Mesendoderm (in vitro differentiated cells): ENCODE data around the gene TBC1D16.
A peak's percentile ranks its signal among the peaks of the same experiment; 100 is the strongest.

Experiments used
- DNase-seq: peaks from one replicate; pipeline ENCODE4 v3.0.0; 2013
- H2AK5ac ChIP-seq: 2 replicates; pipeline ENCODE4 v1.6.1; 2013; ENCODE audit warnings: low read length, inconsistent platforms
- H2BK120ac ChIP-seq: 2 replicates; pipeline ENCODE4 v1.6.1; 2013; ENCODE audit warnings: low read depth, mild to moderate bottlenecking, low read length, moderate library complexity, mixed read lengths
- H2BK15ac ChIP-seq: replicated peaks from 2 replicates; pipeline ENCODE4 v1.6.1; 2013; ENCODE audit warnings: low read depth, mild to moderate bottlenecking, moderate library complexity
- H2BK5ac ChIP-seq: 2 replicates; pipeline ENCODE4 v1.6.1; 2013; ENCODE audit warnings: low read length, inconsistent platforms
- H3K18ac ChIP-seq: 2 replicates; pipeline ENCODE4 v1.6.1; 2013; ENCODE audit warnings: mild to moderate bottlenecking, low read length, mixed read lengths
- H3K23ac ChIP-seq: one replicate; pipeline ENCODE4 v1.6.1; 2013; ENCODE audit warnings: low read length
- H3K27ac ChIP-seq: 2 replicates; pipeline ENCODE4 v1.5.1; 2013; ENCODE audit warnings: low read depth, mild to moderate bottlenecking, inconsistent platforms, low read length, moderate library complexity
- H3K27me3 ChIP-seq: 2 replicates; pipeline ENCODE4 v1.6.1; 2013; ENCODE audit warnings: low read length, control low read depth, mild to moderate bottlenecking, inconsistent platforms; ENCODE audit not compliant: insufficient read depth, poor library complexity
- H3K36me3 ChIP-seq: 2 replicates; pipeline ENCODE4 v1.6.1; 2013; ENCODE audit warnings: low read length, inconsistent platforms; ENCODE audit not compliant: control insufficient read depth, insufficient read depth
- H3K4ac ChIP-seq: one replicate; pipeline ENCODE4 v1.6.1; 2013; ENCODE audit warnings: low read depth, mild to moderate bottlenecking, low read length, moderate library complexity
- H3K4me1 ChIP-seq: 2 replicates; pipeline ENCODE4 v1.6.1; 2013; ENCODE audit warnings: low read depth, low read length, inconsistent platforms; ENCODE audit not compliant: control insufficient read depth
- H3K4me2 ChIP-seq: 2 replicates; pipeline ENCODE4 v1.6.1; 2013; ENCODE audit warnings: low read length
- H3K4me3 ChIP-seq: 2 replicates; pipeline ENCODE4 v1.5.1; 2013; ENCODE audit warnings: mild to moderate bottlenecking, low read length
- H3K56ac ChIP-seq: one replicate; pipeline ENCODE4 v1.6.1; 2013; ENCODE audit warnings: low read length
- H3K79me1 ChIP-seq: 2 replicates; pipeline ENCODE4 v1.6.1; 2013; ENCODE audit warnings: low read length, inconsistent platforms
- H3K79me2 ChIP-seq: 2 replicates; pipeline ENCODE4 v1.6.1; 2013; ENCODE audit warnings: mild to moderate bottlenecking, low read length; ENCODE audit not compliant: control insufficient read depth, insufficient read depth
- H3K9ac ChIP-seq: 2 replicates; pipeline ENCODE4 v1.6.1; 2013; ENCODE audit warnings: low read length, inconsistent platforms
- H4K5ac ChIP-seq: one replicate; pipeline ENCODE4 v1.6.1; 2013; ENCODE audit warnings: low read length
- H4K8ac ChIP-seq: one replicate; pipeline ENCODE4 v1.6.1; 2013; ENCODE audit warnings: low read depth, mild to moderate bottlenecking, control low read depth, low read length, moderate library complexity
- WGBS: extraction: QIAGEN DNeasy Blood & Tissue Kit; methylation state at CpG from one replicate; pipeline ENCODE4 v1.1.7; 2013; ENCODE audit warnings: low lambda C conversion rate, missing lambda C conversion rate; ENCODE audit not compliant: insufficient coverage; ENCODE audit errors: extremely low coverage; 5-methylcytosine and 5-hydroxymethylcytosine counted together

Gene TBC1D16

GRCh38 chr17:79933863-79934652 is 101.6 kb downstream of the TBC1D16 start:
- Histone ChIP-seq H2BK120ac (no peak overlapping the region), H4K5ac (no peak overlapping the region), H3K18ac (no peak overlapping the region), H3K9ac (no peak overlapping the region), H3K4me1 (peaks cover 3% of the 10 kb centered on the region), H2BK5ac (no peak overlapping the region), H3K4ac (no peak overlapping the region), H3K56ac (no peak overlapping the region), H3K4me3 (no peak overlapping the region), H4K8ac (no peak overlapping the region), H3K36me3 (no peaks in the 10 kb centered on the region), H3K79me2 (no peaks in the 10 kb centered on the region), H3K79me1 (no peaks in the 10 kb centered on the region), H3K23ac (no peak overlapping the region), H3K4me2 (no peak overlapping the region), H2BK15ac (no peak overlapping the region), H3K27me3 (no peaks in the 10 kb centered on the region), H2AK5ac (no peak overlapping the region), H3K27ac (no peak overlapping the region)
- DNase-seq: no peak
- no CpG with 5 or more reads among the region's 22 CpGs for WGBS

GRCh38 chr17:79932451-79933306 is 103.0 kb downstream of the TBC1D16 start:
- Histone ChIP-seq H3K4me3 (no peak overlapping the region), H3K79me1 (no peaks in the 10 kb centered on the region), H4K5ac (no peak overlapping the region), H3K79me2 (no peaks in the 10 kb centered on the region), H3K27me3 (no peaks in the 10 kb centered on the region), H2AK5ac (no peak overlapping the region), H3K4ac (no peak overlapping the region), H3K23ac (no peak overlapping the region), H3K27ac (no peak overlapping the region), H2BK120ac (no peak overlapping the region), H3K36me3 (no peaks in the 10 kb centered on the region), H3K56ac (no peak overlapping the region), H3K18ac (no peak overlapping the region), H3K9ac (no peak overlapping the region), H2BK15ac (no peak overlapping the region), H4K8ac (no peak overlapping the region), H2BK5ac (no peak overlapping the region), H3K4me1 (peaks cover 3% of the 10 kb centered on the region), H3K4me2 (no peak overlapping the region)
- WGBS: no CpG with 5 or more reads among the region's 10 CpGs
- no peak for DNase-seq

GRCh38 chr17:79931817-79932309 is 103.8 kb downstream of the TBC1D16 start:
- H3K23ac ChIP-seq: no peak overlapping the region
- H3K27ac ChIP-seq: no peak overlapping the region
- H2BK15ac ChIP-seq: no peak overlapping the region
- no peaks in the 10 kb centered on the region for H3K27me3 ChIP-seq
- H2BK5ac ChIP-seq: no peak overlapping the region
- H3K4me2 ChIP-seq: no peak overlapping the region
- peak overlapping the region; percentile 7 for H3K18ac ChIP-seq
- H4K5ac ChIP-seq: no peak overlapping the region
- no peak overlapping the region for H3K4ac ChIP-seq
- H3K79me2 ChIP-seq: no peaks in the 10 kb centered on the region
- no peak overlapping the region for H2BK120ac ChIP-seq
- DNase-seq: no peak
- no peak overlapping the region for H2AK5ac ChIP-seq
- WGBS: no CpG with 5 or more reads among the region's 10 CpGs
- no peaks in the 10 kb centered on the region for H3K79me1 ChIP-seq
- peak overlapping the region; percentile 1 for H3K56ac ChIP-seq
- H3K36me3 ChIP-seq: no peaks in the 10 kb centered on the region
- no peak overlapping the region for H3K4me3 ChIP-seq
- no peak overlapping the region for H3K9ac ChIP-seq
- no peaks in the 10 kb centered on the region for H3K4me1 ChIP-seq
- no peak overlapping the region for H4K8ac ChIP-seq

GRCh38 chr17:79930877-79931816 is 104.5 kb downstream of the TBC1D16 start:
- Histone ChIP-seq H3K23ac (no peak overlapping the region), H4K8ac (no peak overlapping the region), H3K27me3 (no peaks in the 10 kb centered on the region), H4K5ac (no peak overlapping the region), H3K27ac (no peak overlapping the region), H2BK5ac (no peak overlapping the region), H3K4me1 (no peaks in the 10 kb centered on the region), H2BK120ac (no peak overlapping the region), H3K18ac (peak overlapping the region; percentile 7), H3K79me2 (no peaks in the 10 kb centered on the region), H3K4me3 (no peak overlapping the region), H3K56ac (peak overlapping the region; percentile 74), H3K36me3 (no peaks in the 10 kb centered on the region), H2AK5ac (no peak overlapping the region), H2BK15ac (no peak overlapping the region), H3K9ac (peak overlapping the region; percentile 54), H3K79me1 (no peaks in the 10 kb centered on the region), H3K4me2 (peak overlapping the region; percentile 39), H3K4ac (no peak overlapping the region)
- no CpG with 5 or more reads among the region's 17 CpGs for WGBS
- DNase-seq: no peak

GRCh38 chr17:79930062-79930876 is 105.4 kb downstream of the TBC1D16 start:
- H3K36me3 ChIP-seq: no peaks in the 10 kb centered on the region
- no peak overlapping the region for H2BK5ac ChIP-seq
- H3K4me3 ChIP-seq: peak overlapping the region; percentile 16
- H3K18ac ChIP-seq: peak overlapping the region; percentile 35
- no peak overlapping the region for H3K4ac ChIP-seq
- H3K4me2 ChIP-seq: peak overlapping the region; percentile 39
- no peaks in the 10 kb centered on the region for H3K79me1 ChIP-seq
- DNase-seq: no peak
- H2BK120ac ChIP-seq: peak overlapping the region; percentile 9
- H3K79me2 ChIP-seq: no peaks in the 10 kb centered on the region
- no peak overlapping the region for H2BK15ac ChIP-seq
- H3K9ac ChIP-seq: peak overlapping the region; percentile 54
- no peaks in the 10 kb centered on the region for H3K27me3 ChIP-seq
- no peak overlapping the region for H4K5ac ChIP-seq
- H2AK5ac ChIP-seq: no peak overlapping the region
- no peak overlapping the region for H4K8ac ChIP-seq
- H3K27ac ChIP-seq: no peak overlapping the region
- peak overlapping the region; percentile 74 for H3K56ac ChIP-seq
- H3K4me1 ChIP-seq: no peaks in the 10 kb centered on the region
- no CpG with 5 or more reads among the region's 59 CpGs for WGBS
- H3K23ac ChIP-seq: no peak overlapping the region
